Subcutaneous abdominal adipose tissue (tissue), 5 donors: Measurements from ENCODE around the gene TOMM20.

Experiments
- H3K27ac ChIP-seq: one replicate; pipeline ENCODE4 v1.7.0; 2013; ENCODE audit warnings: low read depth, mild to moderate bottlenecking, inconsistent platforms, low read length, moderate library complexity
- H3K27me3 ChIP-seq, 5 donors: one replicate each; pipeline ENCODE4 v1.7.0; 2013; ENCODE audit warnings: low read length in 5 of 5, inconsistent platforms in 1 of 5; ENCODE audit not compliant: control insufficient read depth in 5 of 5, insufficient read depth in 4 of 5
- H3K36me3 ChIP-seq, 5 donors: one replicate each; pipeline ENCODE4 v1.7.0; 2013; ENCODE audit warnings: low read length in 5 of 5; ENCODE audit not compliant: control insufficient read depth in 5 of 5, insufficient read depth in 5 of 5
- H3K4me1 ChIP-seq, 5 donors: one replicate each; pipeline ENCODE4 v1.7.0; 2013; ENCODE audit warnings: low read length in 5 of 5, mild to moderate bottlenecking in 3 of 5, moderate library complexity in 1 of 5; ENCODE audit not compliant: control insufficient read depth in 5 of 5, insufficient read depth in 5 of 5
- H3K4me3 ChIP-seq, 5 donors: one replicate each; pipeline ENCODE4 v1.7.0; 2013; ENCODE audit warnings: low read length in 5 of 5, low read depth in 1 of 5
- H3K9ac ChIP-seq, 5 donors: one replicate each; pipeline ENCODE4 v1.7.0; 2013; ENCODE audit warnings: low read length in 5 of 5, mild to moderate bottlenecking in 4 of 5, moderate library complexity in 3 of 5
- H3K9me3 ChIP-seq, 5 donors: one replicate each; pipeline ENCODE4 v1.7.0; 2013; ENCODE audit warnings: low read length in 5 of 5; ENCODE audit not compliant: control insufficient read depth in 5 of 5
- donor health status: healthy.
- donor health status: healthy.
- donor health status: healthy.
- donor health status: healthy.
- donor health status: healthy.

The TOMM20 gene

GRCh38 chr1:235158680-235159079 is 30.0 kb upstream of the TOMM20 start:
- H3K36me3 ChIP-seq: peaks cover 10 to 35% (median 29%) of the 10 kb centered on the region in 5 donors
- no peaks in the 10 kb centered on the region for H3K9me3 ChIP-seq
- H3K9ac ChIP-seq: no peak overlapping the region
- no peak overlapping the region for H3K27ac ChIP-seq
- no peaks in the 10 kb centered on the region for H3K27me3 ChIP-seq
- peaks cover 0 to 32% (median 27%) of the 10 kb centered on the region in 5 donors for H3K4me1 ChIP-seq
- H3K4me3 ChIP-seq: no peak overlapping the region

- H3K36me3 ChIP-seq: peaks cover 14 to 47% (median 34%) of the 10 kb centered on the region in 5 donors
- H3K4me1 ChIP-seq: peaks cover 0 to 36% (median 27%) of the 10 kb centered on the region in 5 donors
These were observed 28.5 kb upstream of the TOMM20 start for GRCh38 chr1:235157150-235157549.

GRCh38 chr1:235156740-235157139 is 28.1 kb upstream of the TOMM20 start:
- Histone ChIP-seq H3K36me3 (peaks cover 16 to 51% (median 38%) of the 10 kb centered on the region in 5 donors), H3K4me1 (peaks cover 0 to 33% (median 24%) of the 10 kb centered on the region in 5 donors), H3K27me3 (no peaks in the 10 kb centered on the region), H3K4me3 (no peak overlapping the region), H3K9me3 (no peaks in the 10 kb centered on the region), H3K9ac (no peak overlapping the region), H3K27ac (no peak overlapping the region)

More at GRCh38 chr1:235157150-235157549, 28.5 kb upstream of the TOMM20 start:
- no peak overlapping the region for H3K4me3 ChIP-seq
- H3K9ac ChIP-seq: no peak overlapping the region
- no peak overlapping the region for H3K27ac ChIP-seq
- H3K9me3 ChIP-seq: no peaks in the 10 kb centered on the region
- no peaks in the 10 kb centered on the region for H3K27me3 ChIP-seq

GRCh38 chr1:235156265-235156664 is 27.6 kb upstream of the TOMM20 start:
- H3K4me3 ChIP-seq: no peak overlapping the region
- peaks cover 18 to 56% (median 42%) of the 10 kb centered on the region in 5 donors for H3K36me3 ChIP-seq
- H3K27ac ChIP-seq: no peak overlapping the region
- H3K4me1 ChIP-seq: peaks cover 0 to 30% (median 19%) of the 10 kb centered on the region in 5 donors
- no peaks in the 10 kb centered on the region for H3K9me3 ChIP-seq
- no peak overlapping the region for H3K9ac ChIP-seq
- H3K27me3 ChIP-seq: no peaks in the 10 kb centered on the region

- H3K9me3 ChIP-seq: no peaks in the 10 kb centered on the region
- peaks cover 0 to 19% (median 9%) of the 10 kb centered on the region in 5 donors for H3K4me1 ChIP-seq
- H3K4me3 ChIP-seq: no peak overlapping the region
- H3K9ac ChIP-seq: no peak overlapping the region
- H3K27me3 ChIP-seq: no peaks in the 10 kb centered on the region
- H3K27ac ChIP-seq: no peak overlapping the region
- peaks cover 28 to 71% (median 51%) of the 10 kb centered on the region in 5 donors for H3K36me3 ChIP-seq
These were observed 23.6 kb upstream of the TOMM20 start for GRCh38 chr1:235152235-235152634.

- Histone ChIP-seq H3K9me3 (no peaks in the 10 kb centered on the region), H3K27me3 (no peaks in the 10 kb centered on the region), H3K36me3 (peaks cover 22 to 68% (median 44%) of the 10 kb centered on the region in 5 donors), H3K9ac (no peak overlapping the region), H3K4me1 (peaks cover 0 to 19% (median 9%) of the 10 kb centered on the region in 5 donors), H3K4me3 (no peak overlapping the region), H3K27ac (no peak overlapping the region)
These were observed 22.4 kb upstream of the TOMM20 start for GRCh38 chr1:235151033-235151432.

- H3K4me3 ChIP-seq: no peak overlapping the region
- peaks cover 0 to 14% (median 8%) of the 10 kb centered on the region in 5 donors for H3K4me1 ChIP-seq
- no peak overlapping the region for H3K27ac ChIP-seq
- peaks cover 22 to 78% (median 51%) of the 10 kb centered on the region in 5 donors for H3K36me3 ChIP-seq
- H3K9me3 ChIP-seq: no peaks in the 10 kb centered on the region
- no peak overlapping the region for H3K9ac ChIP-seq
- H3K27me3 ChIP-seq: no peaks in the 10 kb centered on the region
These were observed 21.2 kb upstream of the TOMM20 start for GRCh38 chr1:235149824-235150223.

GRCh38 chr1:235147269-235147668 is 18.6 kb upstream of the TOMM20 start:
- Histone ChIP-seq H3K27ac (no peak overlapping the region), H3K4me1 (no peaks in the 10 kb centered on the region), H3K9me3 (no peaks in the 10 kb centered on the region), H3K4me3 (no peak overlapping the region), H3K27me3 (no peaks in the 10 kb centered on the region), H3K36me3 (peaks cover 19 to 80% (median 56%) of the 10 kb centered on the region in 5 donors), H3K9ac (no peak overlapping the region)

- Histone ChIP-seq H3K9ac (no peak overlapping the region), H3K36me3 (peaks cover 9 to 71% (median 44%) of the 10 kb centered on the region in 5 donors), H3K27me3 (no peaks in the 10 kb centered on the region), H3K4me3 (no peak overlapping the region), H3K4me1 (no peaks in the 10 kb centered on the region), H3K27ac (no peak overlapping the region), H3K9me3 (no peaks in the 10 kb centered on the region)
These were observed 17.0 kb upstream of the TOMM20 start for GRCh38 chr1:235145639-235146038.

GRCh38 chr1:235142991-235143390 is 14.4 kb upstream of the TOMM20 start:
- H3K36me3 ChIP-seq: peaks cover 14 to 73% (median 49%) of the 10 kb centered on the region in 5 donors
- no peaks in the 10 kb centered on the region for H3K9me3 ChIP-seq
- H3K4me1 ChIP-seq: no peaks in the 10 kb centered on the region
- H3K27ac ChIP-seq: no peak overlapping the region
- H3K9ac ChIP-seq: no peak overlapping the region
- no peak overlapping the region for H3K4me3 ChIP-seq
- no peaks in the 10 kb centered on the region for H3K27me3 ChIP-seq
